Left lung (tissue), 10 donors: ENCODE data around the gene EFNA5. TPM values are rescaled to one million over a fixed set of nuclear protein-coding genes. Genes with fewer than 3 reads are reported as not detected.

Source experiments
- ATAC-seq: fragments of 200-7000 bp; cut with Tn5 transposase; one replicate; pipeline ENCODE4 v1.9.1; 2020; ENCODE audit warnings: moderate library complexity
- DNase-seq, 4 donors: peaks; one replicate each; pipeline ENCODE4 v3.0.0-alpha.2; 2013 to 2020
- H3K27ac ChIP-seq, 2 donors: fragments of 200-600 bp; sonication (generic) in 1 of 2; one replicate each; pipeline versions ENCODE4 v1.5.0 to v1.8.0; 2020 to 2021
- H3K27me3 ChIP-seq, 2 donors: fragments of 200-600 bp; sonication (generic) in 1 of 2; one replicate each; pipeline versions ENCODE4 v1.5.0 to v1.8.0; 2020 to 2021
- H3K36me3 ChIP-seq, 2 donors: fragments of 200-600 bp; sonication (generic) in 1 of 2; one replicate each; pipeline versions ENCODE4 v1.5.0 to v1.8.0; 2020 to 2021
- H3K4me1 ChIP-seq, 2 donors: fragments of 200-600 bp; one replicate each; pipeline ENCODE4 v1.8.0; 2021
- H3K4me3 ChIP-seq, 2 donors: fragments of 200-600 bp; sonication (generic) in 1 of 2; one replicate each; pipeline versions ENCODE4 v1.5.0 to v1.8.0; 2020 to 2021; ENCODE audit warnings: mild to moderate bottlenecking in 1 of 2
- H3K9me3 ChIP-seq, 2 donors: fragments of 200-600 bp; sonication (generic) in 1 of 2; one replicate each; pipeline versions ENCODE4 v1.5.0 to v1.8.0; 2020 to 2021
- intact Hi-C, 2 donors: fragments of 100-400 bp; cut with DNase I; formaldehyde crosslinking; loops; one replicate each; pipeline versions ENCODE4 v1.11.2 to v1.14.2; 2022
- polyA plus RNA-seq, 6 donors: library from polyadenylated mRNA; unstranded; fragments of 120-200 nt; gene quantifications; one replicate each; pipeline ENCODE4 v1.2.1, GENCODE V29; 2013; ENCODE audit not compliant: insufficient read length in 6 of 6
- total RNA-seq, 2 donors: library from RNA; stranded (reverse); fragmentation: NEBNext Ultra II Directional; extraction: Animal tissue kit (Norgen Biotek cat#: 25700); gene quantifications; one replicate each; pipeline ENCODE4 v1.2.1, GENCODE V29; 2021
- TF ChIP-seq, protein P1 (sequence below), 2 donors: fragments of 200-600 bp; sonication (generic) in 1 of 2; IDR thresholded peaks; one replicate each; pipeline versions ENCODE4 v1.5.0 to v1.8.0; 2021; ENCODE audit warnings: antibody characterized with exemption in 2 of 2
- donor health status: DM: no; HTN: yes; CAD: no.
- donor health status: DM: no; HTN: no; CAD: no.

The EFNA5 gene
- total and polyA plus RNA-seq, 8 donors: 8.8 to 28.3 (median 22.8) TPM

DNA sequence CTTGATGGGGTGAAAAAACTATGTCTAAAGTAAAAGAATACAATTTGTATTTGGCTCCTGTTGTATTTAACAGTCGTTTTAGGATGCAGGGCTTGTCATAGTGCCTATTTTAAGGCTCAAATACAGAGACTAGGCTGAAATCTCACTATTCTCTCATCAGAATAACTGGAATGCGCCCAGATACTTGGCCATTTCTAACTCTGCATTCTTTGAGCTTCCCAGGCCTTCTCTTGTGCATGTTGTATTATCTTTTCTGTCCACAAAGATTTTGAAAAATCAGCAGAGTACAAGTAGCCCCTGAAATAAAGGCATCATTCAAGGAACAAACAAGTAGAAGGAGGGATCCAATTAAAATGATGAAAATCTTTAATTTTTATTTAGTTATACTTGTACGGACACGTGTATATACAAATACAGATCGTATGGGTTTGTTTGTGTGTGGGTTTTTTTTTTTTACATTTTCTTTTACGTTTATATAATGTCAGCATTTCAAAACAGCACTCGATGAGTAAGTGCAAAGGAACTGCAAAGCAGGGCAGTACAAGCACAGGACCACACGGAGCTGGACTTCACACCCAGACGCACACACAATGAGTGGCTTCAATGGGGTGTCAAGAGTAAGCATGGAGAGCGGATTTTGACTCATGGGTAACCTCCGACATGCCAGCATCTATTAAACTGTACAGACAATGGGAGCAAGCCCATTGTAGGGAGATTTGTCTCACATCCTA is 294.0 kb downstream of the EFNA5 start:
- intact Hi-C loops: no loop called here
- TF ChIP-seq, protein P1, sequence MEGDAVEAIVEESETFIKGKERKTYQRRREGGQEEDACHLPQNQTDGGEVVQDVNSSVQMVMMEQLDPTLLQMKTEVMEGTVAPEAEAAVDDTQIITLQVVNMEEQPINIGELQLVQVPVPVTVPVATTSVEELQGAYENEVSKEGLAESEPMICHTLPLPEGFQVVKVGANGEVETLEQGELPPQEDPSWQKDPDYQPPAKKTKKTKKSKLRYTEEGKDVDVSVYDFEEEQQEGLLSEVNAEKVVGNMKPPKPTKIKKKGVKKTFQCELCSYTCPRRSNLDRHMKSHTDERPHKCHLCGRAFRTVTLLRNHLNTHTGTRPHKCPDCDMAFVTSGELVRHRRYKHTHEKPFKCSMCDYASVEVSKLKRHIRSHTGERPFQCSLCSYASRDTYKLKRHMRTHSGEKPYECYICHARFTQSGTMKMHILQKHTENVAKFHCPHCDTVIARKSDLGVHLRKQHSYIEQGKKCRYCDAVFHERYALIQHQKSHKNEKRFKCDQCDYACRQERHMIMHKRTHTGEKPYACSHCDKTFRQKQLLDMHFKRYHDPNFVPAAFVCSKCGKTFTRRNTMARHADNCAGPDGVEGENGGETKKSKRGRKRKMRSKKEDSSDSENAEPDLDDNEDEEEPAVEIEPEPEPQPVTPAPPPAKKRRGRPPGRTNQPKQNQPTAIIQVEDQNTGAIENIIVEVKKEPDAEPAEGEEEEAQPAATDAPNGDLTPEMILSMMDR (IDR thresholded peaks at IDR 0.05): no peak
- no peaks in the 10 kb centered on the region for H3K4me1 ChIP-seq
- DNase-seq: peak in 1 of 4 donors; percentile 21
- H3K9me3 ChIP-seq: no peaks in the 10 kb centered on the region
- ATAC-seq: no peak
- no peak overlapping the region for H3K4me3 ChIP-seq
- H3K36me3 ChIP-seq: no peaks in the 10 kb centered on the region
- no peaks in the 10 kb centered on the region for H3K27me3 ChIP-seq
- H3K27ac ChIP-seq: no peak overlapping the region

DNA sequence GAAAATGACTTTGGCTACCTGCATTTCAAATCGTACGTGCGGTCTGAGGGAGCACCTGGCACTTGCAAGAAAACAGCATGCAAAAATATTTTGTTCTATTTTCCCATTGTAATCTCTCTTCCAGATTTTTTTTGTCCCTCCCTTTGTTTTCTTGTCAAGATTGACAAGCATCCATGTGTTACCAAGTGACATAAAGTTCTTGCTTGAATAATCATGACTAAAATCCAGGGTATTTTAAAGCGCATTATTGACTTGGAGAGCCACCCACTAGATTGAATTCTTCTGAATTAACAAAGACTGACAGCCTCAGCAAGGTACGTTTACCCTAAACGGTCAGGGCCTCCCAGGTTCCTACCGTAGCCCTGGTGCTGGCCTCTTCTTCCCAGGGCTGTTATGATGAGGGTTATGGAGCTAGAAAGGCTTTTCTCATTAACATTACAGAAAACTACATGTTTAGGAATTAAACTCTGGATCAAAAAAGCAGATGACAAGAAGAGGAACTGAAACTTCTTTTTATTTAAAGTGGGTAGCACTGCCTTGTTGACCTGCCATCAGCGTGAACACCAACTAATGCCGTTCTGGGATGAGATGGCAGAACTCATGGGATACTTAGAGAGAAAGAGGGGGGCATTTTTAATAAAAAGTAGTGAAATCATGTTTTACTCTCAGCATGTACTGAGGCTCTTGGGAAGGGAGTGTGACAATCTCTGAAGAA is 297.0 kb downstream of the EFNA5 start:
- TF ChIP-seq, protein P1 (IDR thresholded peaks at IDR 0.05): no peak
- no peaks in the 10 kb centered on the region for H3K4me1 ChIP-seq
- intact Hi-C loops: no loop called here

DNA sequence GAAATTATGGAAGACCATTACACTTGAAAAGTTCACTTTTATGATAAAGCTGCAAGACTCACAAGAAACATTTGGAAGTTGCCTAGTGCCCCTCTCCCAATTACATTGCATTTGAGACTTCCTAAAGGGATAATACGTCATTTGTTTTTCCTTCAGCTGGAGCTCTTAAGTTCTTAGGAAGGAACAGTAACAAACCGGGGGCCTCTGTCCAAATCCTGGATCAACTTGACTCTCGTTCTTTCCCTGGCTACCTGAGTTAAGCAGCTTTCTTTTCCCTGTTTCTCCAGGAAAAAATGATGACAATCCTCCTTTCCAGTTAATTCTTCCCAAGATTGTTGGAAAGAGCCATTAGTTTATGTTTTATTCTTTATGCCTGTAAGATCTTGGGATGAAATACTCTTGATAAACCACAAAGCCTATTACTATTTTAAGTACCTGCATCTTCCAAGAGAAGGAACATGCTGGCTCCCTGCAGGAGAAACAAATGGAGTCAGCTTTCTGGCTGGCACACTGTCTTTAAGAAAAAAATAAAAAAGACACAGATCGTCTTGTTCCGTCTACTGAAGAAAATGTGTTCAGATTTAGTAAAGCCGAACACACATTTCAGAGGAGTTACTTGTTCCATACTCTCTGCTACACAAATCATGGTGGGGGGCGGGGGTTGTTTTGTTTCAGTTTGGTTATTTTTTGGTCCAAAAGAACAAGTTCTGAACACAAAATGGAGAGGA is 297.9 kb downstream of the EFNA5 start:
- DNase-seq (no peak), ATAC-seq (no peak)
- Histone ChIP-seq H3K9me3 (no peaks in the 10 kb centered on the region), H3K27me3 (no peaks in the 10 kb centered on the region), H3K36me3 (no peaks in the 10 kb centered on the region), H3K4me1 (no peaks in the 10 kb centered on the region), H3K4me3 (no peak overlapping the region), H3K27ac (no peak overlapping the region)
- TF ChIP-seq, protein P1 (IDR thresholded peaks at IDR 0.05): no peak
- intact Hi-C loops: no loop called here

More for the DNA sequence above, 297.0 kb downstream of the EFNA5 start:
- H3K4me3 ChIP-seq: no peak overlapping the region
- ATAC-seq (no peak), DNase-seq (no peak)
- no peaks in the 10 kb centered on the region for H3K9me3 ChIP-seq
- no peak overlapping the region for H3K27ac ChIP-seq
- H3K27me3 ChIP-seq: no peaks in the 10 kb centered on the region
- no peaks in the 10 kb centered on the region for H3K36me3 ChIP-seq

DNA sequence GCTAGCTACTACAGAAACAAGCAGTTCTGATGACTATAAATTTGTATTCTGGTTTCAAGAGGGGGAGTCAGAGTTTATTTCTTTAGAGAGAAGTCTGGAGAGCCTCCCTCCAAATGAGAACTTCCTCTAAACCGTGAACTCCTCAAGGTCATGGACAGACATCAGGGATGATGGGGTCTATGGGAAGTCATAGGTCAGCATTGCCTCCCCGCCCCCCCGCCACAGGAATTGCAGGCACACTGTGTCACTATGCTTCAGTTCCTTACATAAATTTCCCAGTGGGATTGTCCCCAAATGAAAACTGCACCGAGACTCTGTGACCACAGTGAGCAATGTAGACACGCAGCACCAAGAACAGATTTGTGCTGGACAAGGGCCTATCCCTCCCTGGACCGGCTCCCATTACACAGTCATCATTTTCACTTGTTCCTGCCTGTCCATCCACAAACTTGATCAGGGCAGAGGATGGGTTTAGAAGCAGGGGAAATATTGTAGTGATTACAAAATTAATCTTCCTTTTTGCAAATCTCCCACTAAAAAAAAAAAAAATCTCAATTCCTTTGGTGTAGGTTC is 300.3 kb downstream of the EFNA5 start:
- H3K27me3 ChIP-seq: no peaks in the 10 kb centered on the region
- no peak overlapping the region for H3K27ac ChIP-seq
- peaks cover 0 to 8% of the 10 kb centered on the region in 2 donors for H3K4me1 ChIP-seq
- no peak for ATAC-seq
- TF ChIP-seq, protein P1 (IDR thresholded peaks at IDR 0.05): no peak
- no peak for DNase-seq
- intact Hi-C loops: no loop called here
- no peaks in the 10 kb centered on the region for H3K36me3 ChIP-seq
- H3K4me3 ChIP-seq: no peak overlapping the region
- no peaks in the 10 kb centered on the region for H3K9me3 ChIP-seq
